Stimulated activated CD4-positive, alpha-beta T cell treated with anti-CD3 and anti-CD28 coated beads, Interleukin-4, amount 100 ng/mL, for 4 hours (primary cell): ENCODE measurements around the gene ATP5PB.

Source experiments
- DNase-seq, 2 experiments: peaks; one replicate each; pipeline ENCODE4 v3.0.0-alpha.2; 2020

Gene ATP5PB

DNA sequence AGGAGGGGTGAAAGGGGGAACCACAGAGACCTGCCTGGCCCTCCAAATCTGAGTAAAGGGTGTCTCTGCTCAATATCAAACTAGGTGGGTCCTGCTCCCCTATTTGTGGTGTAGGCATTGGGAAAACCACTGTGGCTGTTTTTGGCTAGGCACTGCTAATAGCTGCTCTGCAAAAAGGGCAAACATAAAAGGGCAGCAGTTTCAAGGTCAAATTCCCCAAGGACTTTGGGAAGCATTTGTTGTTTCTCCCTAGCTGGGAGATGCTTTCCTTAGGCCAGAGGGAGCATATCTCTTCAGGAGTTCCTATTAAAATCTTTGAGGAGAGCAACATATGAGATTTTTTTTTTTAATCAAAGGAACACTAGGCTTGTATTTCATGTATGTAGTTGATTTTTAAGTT lies 26.9 kb downstream of the ATP5PB start:
- no peak for DNase-seq

DNA sequence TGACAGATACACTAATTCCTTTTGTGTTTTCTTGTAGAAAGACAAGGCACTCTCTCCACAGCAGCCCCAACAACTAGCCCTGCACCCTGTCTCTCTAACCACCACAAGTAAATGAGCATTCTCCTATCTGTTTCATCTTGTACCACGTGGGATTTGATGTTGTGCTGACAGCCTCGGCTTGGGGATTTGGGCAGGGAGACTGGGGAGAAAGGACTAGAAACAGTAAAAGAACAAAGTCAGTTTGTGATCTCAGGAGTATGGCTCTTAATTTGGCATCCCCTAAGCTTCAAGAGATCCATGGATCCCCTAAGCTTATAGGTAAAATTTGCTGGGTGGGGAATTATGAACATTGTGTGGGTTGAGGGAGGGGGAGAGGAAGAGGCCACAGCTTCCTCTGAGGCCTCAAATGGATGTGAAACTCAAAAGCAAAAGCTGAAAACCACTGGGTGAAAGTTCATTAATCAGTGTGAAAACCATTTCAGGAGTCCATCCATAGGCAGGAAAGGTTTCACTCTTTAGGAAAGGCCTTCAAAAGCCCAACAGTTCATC lies 27.6 kb downstream of the ATP5PB start:
- DNase-seq, result peak in 1 of 2 experiments; percentile 15

DNA sequence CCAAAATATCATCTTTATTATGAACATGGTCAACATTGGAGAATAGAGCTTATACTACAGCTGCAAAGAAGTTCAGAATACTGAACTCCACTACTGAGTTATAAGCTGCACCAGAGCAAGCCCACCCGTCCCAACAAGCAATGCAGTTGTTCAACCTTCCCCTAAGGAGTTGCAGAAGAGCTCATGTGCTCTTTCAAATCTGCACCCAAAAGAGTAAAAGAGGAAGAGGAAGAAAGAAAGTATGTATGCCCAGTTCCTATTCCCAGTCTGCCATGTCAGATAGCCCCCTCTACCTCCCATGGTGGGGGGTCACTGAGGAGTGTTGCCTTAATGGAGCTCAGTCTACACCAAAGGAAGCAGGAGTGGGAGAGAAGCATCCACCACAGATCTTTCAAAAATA lies 31.4 kb downstream of the ATP5PB start:
- no peak for DNase-seq

DNA sequence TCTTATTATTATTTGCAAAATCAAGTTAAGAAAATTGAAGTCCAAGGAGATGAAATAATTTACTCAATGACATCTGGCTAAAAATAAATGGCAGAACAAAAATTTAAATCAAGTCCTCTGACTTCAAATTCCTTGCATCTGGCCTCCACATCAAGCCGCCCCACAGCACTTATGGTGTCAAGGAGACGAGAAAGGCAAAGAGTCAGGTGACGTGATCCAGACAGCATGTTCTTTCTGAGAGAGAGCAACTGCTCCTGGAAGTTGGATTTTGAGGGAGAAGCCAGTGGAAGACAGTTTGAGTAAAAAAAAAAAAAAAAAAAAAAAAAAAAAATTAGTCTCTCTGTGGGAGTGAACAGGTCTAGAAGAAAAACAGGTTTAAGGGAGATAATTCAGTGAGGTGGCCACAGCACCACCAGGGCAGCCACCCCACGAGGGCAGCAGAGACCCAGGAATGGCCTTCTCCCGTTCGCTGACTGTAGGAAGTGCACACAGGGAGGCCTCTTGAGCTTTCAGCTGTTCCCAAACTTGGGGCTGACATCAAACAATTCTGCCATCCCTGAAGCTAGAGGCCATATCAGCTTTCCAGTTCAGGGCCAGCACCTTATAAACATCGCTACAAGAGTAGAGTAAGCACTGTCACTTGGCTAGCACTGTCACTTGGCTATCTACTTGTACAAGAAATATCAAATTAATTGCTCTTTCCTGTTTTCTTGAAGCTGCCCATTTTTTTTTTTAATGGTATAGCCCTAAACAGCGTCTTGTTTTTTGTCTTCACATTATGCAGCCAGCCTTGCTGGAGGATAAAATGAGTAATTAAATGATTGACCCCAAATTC lies 32.3 kb downstream of the ATP5PB start:
- peak; percentile 45 to 55 for DNase-seq

DNA sequence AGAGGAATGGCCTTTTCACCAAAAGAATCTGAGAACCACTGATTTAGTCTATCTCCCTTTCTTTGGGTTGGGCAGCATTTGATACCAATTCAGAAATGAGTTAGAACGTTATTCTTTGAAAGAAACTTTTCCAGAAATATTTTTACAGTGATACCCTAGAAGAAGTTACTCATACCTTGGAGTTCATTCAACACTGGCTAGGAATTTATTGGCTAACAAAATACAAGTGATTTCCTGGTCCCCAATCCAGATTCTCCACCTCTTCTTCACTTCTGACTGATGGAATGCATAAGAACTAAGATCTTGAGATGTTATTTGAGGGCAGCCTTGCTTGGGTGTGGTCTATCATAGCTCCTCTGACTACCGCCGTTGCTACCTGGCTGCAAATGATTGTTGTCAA lies 33.9 kb downstream of the ATP5PB start:
- no peak for DNase-seq

DNA sequence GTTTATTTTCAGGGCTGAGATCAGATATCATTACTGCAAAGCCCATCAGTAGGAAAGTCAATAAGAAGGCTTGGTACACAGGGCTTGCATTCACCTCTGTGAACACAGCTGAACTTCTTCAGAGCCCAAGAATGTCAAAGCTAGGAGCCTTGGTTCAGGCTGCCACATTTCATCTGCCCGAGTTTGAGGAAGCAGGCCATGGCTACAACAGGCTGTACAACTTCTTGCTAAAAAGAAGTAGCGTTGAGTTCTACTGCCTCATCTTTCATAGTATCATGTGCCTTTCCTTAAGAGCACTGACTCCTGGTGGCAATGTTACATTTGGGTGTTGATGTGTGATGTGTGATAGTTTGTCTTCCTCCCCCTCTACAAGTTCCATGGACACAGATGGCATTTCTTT lies 34.6 kb downstream of the ATP5PB start:
- no peak for DNase-seq

DNA sequence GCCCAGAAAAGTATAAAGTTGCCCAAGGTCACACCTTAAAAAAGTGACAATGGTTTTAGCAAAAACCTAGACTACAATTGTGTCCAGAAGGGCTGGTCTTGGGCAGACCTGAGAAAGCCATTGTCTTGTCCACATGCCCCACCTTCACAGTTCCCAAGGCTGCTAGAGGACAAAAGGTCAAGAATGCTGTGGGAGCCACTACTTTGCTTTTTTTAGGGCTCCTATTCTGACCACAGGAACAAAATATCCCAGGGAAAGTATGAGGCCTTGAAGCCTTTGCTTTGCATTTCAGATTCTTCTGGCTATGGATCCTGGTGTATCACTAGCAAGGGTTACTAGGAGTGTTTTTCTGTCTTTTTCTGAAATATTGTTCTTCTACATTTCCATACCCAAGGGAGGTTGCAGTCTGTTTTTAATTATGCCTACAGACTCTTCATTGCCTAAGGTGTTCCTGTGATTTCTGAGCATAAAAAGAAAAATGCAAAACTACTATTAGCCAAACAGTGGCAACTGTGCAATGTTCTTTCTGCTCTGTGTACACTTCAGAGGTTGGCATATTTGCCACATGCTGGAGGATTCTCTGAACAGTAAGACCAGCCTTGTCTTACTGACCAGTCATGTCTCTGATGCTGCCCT lies 35.2 kb downstream of the ATP5PB start:
- no peak for DNase-seq

DNA sequence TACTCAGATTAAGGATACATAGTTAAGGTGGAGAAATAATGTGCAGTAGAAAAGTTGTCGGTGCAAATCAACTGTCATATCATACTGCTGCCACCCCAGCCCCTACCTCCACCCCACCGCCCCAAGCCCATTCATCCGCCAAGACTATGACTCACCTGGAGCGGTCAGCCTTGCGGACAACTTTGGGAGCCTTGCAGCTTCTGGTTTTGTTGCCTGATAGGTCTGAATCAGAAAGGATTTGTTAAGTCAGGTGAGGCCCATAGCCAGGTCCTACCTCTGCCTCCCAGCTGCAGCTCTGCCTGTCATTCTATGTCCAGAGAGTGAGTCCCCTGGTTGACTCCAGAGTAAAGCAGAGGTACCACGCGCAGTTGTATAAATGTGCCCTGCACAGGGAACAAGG lies 37.2 kb downstream of the ATP5PB start:
- no peak for DNase-seq

DNA sequence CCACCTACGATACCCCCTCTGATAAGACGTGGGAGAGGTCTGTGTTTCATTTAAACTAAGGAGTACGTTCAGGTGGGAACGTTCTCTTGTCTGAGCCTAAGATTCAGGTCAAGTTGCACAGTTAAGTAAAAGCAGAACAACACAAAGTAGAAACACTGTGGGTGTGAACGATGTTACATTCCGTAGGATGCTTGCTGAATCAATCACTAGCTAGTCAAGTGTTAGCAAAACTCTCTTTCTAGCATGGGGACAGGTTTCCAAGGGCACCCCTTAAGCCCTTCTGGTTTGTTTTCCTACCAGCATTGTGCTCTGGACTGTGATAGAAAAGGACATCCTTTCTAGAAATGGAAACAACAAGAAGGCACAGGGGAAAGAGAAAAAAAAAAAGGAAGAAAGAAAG lies 37.9 kb downstream of the ATP5PB start:
- DNase-seq, result no peak

DNA sequence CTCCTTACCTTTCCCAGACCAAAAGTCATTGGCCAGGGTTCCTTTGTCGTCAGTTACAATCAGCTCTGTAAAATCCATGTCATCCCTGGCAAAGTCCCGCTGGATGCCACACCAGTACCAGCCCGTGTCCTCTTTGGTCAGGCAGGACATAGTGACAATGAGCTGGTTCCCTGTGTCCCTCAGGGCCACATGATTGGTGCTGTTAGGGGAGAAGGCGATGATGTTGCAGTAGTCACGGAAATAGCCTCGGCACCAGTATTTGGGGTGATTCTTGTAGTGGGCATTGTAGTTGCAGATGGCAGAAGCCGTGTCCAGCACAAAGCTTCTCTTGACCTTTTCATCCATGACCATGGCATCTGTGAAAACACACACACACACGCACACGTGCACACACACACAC lies 39.4 kb downstream of the ATP5PB start:
- DNase-seq, result no peak

DNA sequence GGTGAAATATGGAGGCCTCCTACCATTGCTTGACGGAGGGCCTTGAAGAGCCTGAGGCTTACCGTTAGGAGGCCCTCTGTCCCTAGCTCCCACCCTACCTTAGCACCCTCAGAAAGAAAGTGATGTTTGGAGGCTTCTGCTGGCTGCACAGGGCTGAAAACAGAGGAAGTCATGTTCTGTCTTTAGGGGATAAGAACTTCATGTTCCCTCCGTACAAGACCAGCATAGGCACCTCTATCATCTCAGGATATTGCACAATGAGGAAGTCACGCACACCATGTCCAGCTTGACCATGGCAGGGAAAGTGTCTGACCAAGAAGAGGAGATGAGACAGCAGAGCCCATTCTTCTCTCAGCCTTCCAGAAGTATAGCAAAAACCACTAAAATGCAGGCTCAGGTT lies 40.3 kb downstream of the ATP5PB start:
- no peak for DNase-seq

DNA sequence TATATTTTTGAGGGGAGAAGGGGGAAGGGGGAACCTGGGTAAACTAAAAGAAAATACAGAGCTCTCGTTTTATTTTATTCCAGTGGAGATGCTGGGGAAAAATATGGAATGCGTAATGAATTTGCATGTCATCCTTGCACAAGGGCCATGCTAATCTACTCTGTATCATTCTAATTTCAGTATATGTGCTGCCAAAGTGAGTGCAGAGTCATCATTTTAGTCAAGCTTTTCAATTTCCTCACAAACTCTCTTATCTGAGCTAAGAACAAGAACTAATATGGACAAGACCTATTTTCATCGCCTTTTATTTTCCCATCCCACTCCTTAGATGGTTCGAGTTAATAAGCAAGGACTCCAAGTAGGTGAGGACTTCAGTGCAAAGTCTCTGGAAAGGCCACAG lies 41.0 kb downstream of the ATP5PB start:
- DNase-seq, result no peak

DNA sequence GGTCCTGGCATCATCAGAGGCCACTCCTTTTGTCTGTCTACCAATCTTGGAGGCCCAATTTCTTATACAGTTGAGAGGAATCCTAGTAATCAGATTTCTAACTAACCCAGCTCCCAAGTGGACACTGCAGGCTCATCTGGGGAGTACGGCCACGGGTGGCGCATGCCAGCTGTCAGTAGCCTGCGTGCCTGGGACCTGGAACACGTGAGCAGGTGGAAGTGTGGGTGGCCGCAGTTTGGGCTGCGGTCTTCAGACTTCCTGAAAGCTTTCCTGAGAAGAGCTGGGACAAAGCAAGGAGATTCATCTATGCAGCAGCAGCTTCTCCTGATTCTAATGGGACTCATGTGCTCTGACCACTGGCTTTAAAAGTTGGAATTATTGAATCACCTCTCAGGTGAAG lies 41.8 kb downstream of the ATP5PB start:
- no peak for DNase-seq

DNA sequence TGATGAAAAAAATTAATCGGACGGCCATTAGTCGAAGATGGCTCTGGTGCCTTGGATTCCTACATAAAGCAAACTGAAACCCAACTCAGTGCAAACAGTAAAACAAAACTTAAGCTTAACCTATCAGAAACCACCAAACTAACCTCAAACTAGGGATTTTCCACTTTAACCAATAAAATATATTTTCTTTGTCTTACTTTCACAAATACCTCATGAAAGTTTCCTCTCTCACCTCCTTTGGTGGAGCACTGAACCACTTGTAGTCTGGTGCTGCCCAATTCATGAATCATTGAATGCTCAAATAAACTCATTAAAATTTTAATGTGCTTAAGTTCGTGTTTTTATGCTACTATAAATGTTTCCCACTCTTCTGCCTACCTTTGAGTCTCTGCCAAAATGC lies 47.1 kb downstream of the ATP5PB start:
- no peak for DNase-seq

DNA sequence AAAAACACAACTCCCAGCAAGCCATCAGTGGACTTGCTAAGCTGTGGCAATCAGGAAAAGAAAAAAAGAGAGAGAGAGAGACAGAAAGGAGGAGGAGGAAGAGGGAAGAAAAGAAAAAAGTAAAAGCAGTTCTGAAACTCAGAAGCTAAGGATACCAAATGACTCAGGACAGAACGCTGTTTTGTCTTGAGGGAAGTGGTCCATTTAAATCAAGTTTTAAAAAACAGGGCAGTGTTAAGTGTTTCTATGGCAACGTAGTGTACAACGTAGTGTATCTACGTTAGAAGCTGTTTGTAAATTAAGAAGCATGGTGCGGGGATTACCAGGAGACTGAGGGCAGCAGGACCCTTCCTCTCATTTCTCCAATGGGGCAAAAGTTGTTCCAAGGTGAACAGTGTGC lies 48.3 kb downstream of the ATP5PB start:
- no peak for DNase-seq

DNA sequence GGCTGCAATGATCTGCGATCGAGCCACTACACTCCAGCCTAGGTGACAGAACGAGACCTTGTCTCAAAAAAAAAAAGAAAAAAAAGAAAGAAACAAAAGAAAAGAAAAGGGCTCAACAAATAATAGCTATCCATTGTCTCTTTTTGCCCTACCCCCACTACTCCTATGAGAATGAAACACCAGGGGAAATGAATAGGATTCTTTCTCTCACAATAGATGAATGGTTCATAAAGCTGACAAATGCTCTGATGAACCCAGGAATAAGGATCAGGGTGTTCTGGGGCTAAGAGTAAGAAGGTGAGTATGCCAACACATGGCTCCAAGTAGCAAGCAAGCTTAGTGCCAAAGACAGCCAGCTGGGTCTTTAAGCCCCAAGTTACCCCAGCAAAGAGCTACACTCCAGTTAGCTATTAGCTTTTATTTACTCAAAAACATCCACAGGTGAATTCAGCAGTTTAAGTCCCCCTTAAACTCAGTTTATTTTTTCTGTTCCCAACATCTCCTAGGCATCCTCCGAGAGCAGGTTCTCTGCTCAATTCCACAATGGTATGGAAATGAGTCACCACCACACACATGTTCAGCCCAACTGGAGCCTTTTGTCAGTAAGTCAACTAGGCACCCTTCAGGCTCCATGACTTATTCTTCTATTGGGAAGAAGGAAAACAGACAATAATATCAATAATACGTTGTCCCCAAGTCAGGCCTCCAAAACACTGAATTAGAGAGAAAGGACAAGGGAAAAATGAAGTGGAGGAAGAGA lies 49.9 kb downstream of the ATP5PB start:
- DNase-seq, result no peak

DNA sequence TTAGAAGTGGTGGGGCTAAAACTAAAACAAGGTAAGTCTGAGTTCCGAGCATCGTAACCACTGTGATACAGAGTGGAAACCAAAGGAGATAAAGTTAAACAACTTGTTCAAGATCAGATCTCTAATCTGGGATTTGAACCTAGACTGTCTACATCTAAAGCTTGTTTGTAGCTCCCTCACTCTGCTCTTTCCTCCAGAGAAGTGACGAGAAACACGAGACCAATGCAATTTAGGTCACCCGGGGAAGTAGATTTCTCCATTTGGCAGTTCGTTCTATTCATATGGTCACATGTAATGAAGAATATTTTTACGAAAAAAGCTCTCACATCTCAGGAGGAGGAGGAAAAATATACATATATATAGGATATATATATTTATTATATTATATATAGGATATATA lies 52.4 kb downstream of the ATP5PB start:
- no peak for DNase-seq

DNA sequence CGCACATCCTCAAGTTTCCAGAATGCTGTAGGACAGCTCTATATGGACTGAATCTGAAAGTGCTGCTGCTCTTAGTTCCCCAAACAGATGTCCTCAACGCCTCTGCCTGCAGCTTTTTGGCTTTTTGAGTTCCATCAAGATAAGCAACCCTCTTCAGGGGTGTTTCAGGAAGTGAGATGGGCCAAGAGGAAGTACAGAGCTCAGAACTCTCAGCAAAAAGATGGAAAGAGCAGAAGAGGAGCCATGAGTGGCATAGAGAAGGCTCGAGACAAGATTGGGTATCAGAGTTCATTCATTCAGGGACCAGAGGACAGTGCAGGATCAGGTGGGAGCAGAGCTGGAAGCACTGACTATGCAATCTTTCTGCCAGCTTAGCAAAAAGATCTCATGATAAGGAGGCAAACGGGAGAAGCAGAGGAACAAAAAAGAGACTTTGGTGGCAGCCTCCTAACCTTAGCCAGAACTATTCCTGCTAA lies 54.4 kb downstream of the ATP5PB start, which contains the start of the genes ADORA3 and TMIGD3:
Gene ADORA3 (minus strand): TSS at position 49 of the 476 bp plus-strand sequence. CDS start 279 bp downstream, outside the sequence.
Gene TMIGD3 (minus strand): TSS at position 49 of the 476 bp plus-strand sequence. CDS start 279 bp downstream, outside the sequence.
- DNase-seq, result no peak

DNA sequence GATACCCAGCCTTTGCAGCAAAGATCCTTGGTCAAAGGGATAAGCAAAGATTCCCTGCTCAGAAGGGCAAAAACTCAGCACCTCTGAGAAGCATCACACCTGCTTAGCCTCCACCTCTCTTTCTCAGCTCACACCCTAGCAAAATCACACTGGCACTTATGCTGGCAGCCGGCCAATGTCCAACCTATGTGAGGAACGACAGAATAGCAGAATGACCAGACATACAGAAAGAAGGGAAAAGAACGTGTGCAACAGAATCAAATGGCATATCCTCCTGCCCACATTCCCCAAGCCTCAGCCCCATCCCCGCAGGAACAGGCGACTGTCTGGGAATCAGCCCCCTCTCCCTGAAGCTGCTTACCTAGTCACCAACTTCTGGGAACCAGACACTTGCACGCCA lies 54.8 kb downstream of the ATP5PB start:
- no peak for DNase-seq

DNA sequence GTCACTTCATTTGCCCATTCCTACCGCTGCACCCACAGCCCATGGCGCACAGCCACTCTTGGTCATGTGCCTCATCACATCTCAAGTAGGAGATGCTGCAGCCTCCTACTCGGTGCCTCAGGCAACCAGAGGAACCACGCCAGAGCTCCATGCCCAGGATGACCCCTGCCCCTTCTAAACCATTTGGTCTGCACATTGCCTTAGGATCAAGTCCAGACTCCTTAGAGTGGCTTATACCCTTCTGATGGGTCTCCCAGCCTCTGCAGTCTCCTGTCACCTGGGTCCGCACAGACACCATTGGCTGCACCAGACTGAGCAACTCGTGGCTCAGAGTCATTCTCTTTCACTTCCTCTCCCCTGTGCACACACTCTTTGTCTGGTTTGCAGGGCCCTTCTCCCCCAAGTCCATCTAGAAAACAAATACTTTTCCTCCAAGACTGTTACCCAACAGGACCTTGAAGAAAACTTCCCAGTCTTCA lies 56.4 kb downstream of the ATP5PB start:
- no peak for DNase-seq

DNA sequence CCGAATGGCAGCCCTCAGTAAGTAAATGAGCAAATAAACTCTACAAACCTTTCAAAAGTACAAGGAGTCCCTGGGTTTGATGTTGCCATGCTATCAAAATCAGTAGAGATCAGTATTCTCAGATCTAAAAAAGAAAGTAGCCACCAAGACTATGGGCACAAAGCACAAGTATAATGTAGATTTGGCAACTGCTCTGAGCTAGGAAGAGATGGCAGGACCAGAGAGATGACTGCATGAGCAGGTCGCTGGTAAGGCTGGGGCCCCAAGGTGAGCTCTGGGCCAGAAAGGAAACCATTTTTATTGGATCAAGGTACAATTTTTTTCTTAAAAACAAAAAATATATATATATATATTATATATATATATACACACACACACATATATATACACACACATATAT lies 57.3 kb downstream of the ATP5PB start:
- no peak for DNase-seq

DNA sequence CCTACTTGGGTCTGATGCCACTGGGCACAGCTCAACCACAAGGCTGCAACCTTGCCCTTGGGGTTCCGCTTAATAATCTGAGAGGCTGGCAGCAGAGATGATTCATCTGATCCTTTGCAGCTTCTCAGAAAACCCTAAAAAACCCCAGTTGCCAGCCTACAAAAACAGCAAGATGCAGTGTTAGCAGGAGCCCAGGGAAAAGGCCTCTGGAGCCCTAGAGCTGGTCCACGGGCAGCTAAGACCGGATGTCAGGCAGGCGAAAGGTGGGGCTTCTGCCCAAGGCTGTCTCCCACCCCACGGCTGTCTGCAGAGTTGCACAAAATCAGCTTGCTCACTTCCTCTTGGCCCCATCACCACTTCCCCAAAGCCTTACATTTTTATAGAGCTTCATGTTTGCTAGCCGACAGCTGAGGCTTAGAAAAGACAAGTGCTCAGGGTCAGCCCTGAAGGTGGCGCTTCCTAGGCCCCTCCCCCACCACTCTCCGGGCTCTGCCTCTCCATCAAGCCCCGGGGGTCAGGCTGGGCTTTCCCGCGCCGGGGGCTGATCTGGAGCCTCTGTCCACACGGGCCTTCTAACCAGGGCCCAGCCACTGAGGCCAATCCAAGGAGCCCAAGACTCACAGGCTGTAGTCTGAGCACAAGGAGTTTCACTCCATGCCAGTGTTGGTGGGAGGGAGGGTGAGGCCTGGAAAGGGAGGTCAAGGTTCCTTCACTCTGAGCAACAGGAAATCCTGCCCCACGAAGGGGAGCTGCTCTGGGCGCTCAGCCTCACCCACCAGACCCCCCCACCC lies 58.3 kb downstream of the ATP5PB start:
- DNase-seq, result peak; percentile 33 to 60
